ENCODE measurements around the gene NDUFC1. TPM values are rescaled to one million over a fixed set of nuclear protein-coding genes. Genes with fewer than 3 reads are reported as not detected.

NDUFC1 gene
- total and polyA plus RNA-seq, 2 experiments from 2014 or later, result 91.6 to 316 TPM

DNA sequence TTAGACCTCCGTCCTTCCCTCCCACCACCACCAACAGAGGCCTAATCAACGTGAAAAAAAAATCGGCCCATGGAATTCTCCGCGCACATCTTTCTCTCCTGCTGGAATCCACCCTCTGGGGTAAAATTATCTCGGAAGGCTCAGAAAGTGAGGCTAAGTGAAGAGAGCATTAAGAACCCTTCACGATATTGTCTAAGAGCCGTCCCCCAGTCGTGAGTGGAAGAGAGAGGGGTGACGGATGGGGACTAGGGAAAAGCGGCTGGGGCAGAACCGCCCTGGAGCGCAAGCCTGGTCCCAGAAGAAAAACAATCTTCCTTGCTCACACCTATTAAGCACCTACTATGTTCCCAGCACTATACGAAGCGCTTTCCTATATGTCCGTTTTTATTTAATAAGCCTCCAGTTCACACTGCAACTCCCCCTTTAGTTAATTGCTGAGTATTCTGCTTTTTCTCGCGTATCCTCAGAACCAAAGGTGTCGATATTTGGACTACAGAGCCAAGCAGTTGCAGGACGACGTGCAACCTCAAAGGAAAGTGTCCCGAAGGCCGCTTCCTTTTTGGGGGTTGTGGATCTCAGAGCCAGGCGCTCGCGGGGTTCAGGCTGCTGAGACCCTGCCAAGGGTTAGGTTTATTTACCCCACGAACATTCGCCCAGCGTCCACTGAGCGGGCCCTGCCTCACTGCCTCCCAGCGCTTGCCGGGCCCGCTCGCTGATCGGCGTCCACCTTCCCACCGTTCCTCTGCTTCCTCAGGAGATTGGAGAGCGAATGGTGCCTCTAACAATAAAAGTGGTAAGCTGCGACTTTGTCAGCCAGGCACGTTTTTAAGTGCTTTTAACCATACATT lies 23.1 kb downstream of the NDUFC1 start:
- Histone ChIP-seq H3K4me1 (ENCODE audit: low read depth) (no peaks in the 10 kb centered on the region), H3K36me3 (no peaks in the 10 kb centered on the region), H3K27me3 (peaks cover 50% of the 10 kb centered on the region), H3K27ac (no peak overlapping the region), H3K4me3 (peak overlapping the region; percentile 33), H3K9me3 (ENCODE audit: low read depth) (no peaks in the 10 kb centered on the region)
- DNase-seq (ENCODE audit: low read depth in 1 of 2, low spot score in 1 of 2), result no peak
- TF ChIP-seq, protein P1, sequence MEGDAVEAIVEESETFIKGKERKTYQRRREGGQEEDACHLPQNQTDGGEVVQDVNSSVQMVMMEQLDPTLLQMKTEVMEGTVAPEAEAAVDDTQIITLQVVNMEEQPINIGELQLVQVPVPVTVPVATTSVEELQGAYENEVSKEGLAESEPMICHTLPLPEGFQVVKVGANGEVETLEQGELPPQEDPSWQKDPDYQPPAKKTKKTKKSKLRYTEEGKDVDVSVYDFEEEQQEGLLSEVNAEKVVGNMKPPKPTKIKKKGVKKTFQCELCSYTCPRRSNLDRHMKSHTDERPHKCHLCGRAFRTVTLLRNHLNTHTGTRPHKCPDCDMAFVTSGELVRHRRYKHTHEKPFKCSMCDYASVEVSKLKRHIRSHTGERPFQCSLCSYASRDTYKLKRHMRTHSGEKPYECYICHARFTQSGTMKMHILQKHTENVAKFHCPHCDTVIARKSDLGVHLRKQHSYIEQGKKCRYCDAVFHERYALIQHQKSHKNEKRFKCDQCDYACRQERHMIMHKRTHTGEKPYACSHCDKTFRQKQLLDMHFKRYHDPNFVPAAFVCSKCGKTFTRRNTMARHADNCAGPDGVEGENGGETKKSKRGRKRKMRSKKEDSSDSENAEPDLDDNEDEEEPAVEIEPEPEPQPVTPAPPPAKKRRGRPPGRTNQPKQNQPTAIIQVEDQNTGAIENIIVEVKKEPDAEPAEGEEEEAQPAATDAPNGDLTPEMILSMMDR (IDR thresholded peaks at IDR 0.05; ENCODE audit: low read depth, low read length), result no peak

DNA sequence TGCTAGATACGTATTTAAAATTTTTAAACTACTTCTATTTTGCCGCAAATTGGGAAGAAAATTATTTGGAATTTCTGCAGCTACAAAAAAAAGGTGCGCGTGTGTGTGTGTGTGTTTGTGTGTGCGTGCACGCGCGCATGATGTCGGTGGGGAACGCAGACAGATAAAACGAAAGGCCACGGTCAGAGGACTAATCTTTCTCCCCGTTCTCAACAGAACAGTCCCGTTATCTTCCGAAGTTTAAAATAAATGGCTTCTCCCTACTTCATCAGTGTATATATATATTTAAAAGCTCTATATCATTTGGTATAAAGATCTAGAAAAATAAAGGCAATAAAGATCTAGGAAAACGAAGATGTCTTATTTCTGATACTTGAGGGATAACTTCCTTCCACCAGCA lies 23.8 kb downstream of the NDUFC1 start:
- TF ChIP-seq, protein P1 (IDR thresholded peaks at IDR 0.05; ENCODE audit: low read depth, low read length), result no peak
- Histone ChIP-seq H3K4me3 (no peak overlapping the region), H3K36me3 (no peaks in the 10 kb centered on the region), H3K27me3 (peaks cover 50% of the 10 kb centered on the region), H3K9me3 (ENCODE audit: low read depth) (no peaks in the 10 kb centered on the region), H3K27ac (no peak overlapping the region), H3K4me1 (ENCODE audit: low read depth) (no peaks in the 10 kb centered on the region)
- DNase-seq (ENCODE audit: low read depth in 1 of 2, low spot score in 1 of 2), result no peak

DNA sequence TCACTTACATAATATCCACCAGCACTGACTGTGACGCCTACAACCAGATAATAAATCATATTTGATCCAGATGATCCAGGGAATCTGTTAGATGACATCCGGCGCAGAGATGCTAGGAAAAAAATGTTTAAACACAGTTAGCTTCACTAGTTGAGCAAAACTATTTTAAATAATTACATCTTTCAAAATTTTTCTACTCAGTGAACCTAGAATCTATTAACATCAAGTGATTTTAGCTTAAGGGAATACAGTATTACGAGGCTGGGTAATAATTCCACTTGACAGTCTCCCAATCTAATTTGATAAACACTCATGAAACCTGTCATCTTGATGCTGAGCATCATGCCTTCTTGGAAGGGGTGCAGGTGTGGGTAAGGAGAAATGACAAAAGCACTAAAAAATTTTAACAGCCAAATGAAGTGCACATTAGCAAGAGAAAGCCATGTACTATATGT lies 27.0 kb downstream of the NDUFC1 start:
- Histone ChIP-seq H3K27me3 (peaks cover 49% of the 10 kb centered on the region), H3K4me1 (ENCODE audit: low read depth) (no peaks in the 10 kb centered on the region), H3K36me3 (no peaks in the 10 kb centered on the region), H3K9me3 (ENCODE audit: low read depth) (no peaks in the 10 kb centered on the region), H3K27ac (no peak overlapping the region), H3K4me3 (no peak overlapping the region)
- no peak for DNase-seq (ENCODE audit: low read depth in 1 of 2, low spot score in 1 of 2)
- TF ChIP-seq, protein P1 (IDR thresholded peaks at IDR 0.05; ENCODE audit: low read depth, low read length), result no peak

DNA sequence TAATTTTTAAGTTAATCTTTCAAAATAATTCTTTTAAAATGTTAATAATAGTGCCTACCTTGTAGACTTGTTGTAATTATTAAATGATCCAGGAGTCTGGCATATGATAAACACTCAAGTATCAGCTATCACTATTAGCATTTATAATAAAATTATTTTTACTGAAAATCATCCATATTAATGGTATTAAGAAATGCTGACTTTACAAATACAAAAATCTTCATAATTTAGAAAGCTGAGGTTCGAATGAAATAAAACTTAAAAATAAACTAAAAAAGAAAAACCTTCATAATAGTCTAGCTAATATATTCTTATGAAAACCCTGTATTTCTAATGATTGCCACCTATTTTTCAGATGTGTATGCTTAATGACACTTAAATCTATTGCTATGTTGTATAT lies 27.5 kb downstream of the NDUFC1 start:
- Histone ChIP-seq H3K27ac (no peak overlapping the region), H3K4me1 (ENCODE audit: low read depth) (no peaks in the 10 kb centered on the region), H3K9me3 (ENCODE audit: low read depth) (no peaks in the 10 kb centered on the region), H3K27me3 (peaks cover 44% of the 10 kb centered on the region), H3K36me3 (no peaks in the 10 kb centered on the region), H3K4me3 (no peak overlapping the region)
- TF ChIP-seq, protein P1 (IDR thresholded peaks at IDR 0.05; ENCODE audit: low read depth, low read length), result no peak
- no peak for DNase-seq (ENCODE audit: low read depth in 1 of 2, low spot score in 1 of 2)

DNA sequence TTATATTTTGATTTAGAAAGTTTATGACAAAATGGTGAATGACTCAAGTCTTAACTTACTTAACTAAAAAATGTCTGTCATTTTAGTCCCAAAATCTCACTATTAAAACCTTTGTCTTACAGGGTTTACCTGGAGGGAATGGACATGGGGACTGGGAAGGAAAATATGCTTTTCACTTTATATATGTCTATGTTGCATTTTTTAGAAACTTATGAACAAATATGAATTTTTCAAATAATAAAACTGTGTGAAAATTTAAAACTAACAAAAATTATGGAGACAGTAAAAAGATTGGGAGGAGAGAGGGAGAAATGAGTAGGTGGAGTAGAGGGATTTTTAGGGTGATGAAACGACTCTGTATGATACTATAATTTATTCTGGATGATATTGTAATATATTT lies 28.4 kb downstream of the NDUFC1 start:
- DNase-seq (ENCODE audit: low read depth in 1 of 2, low spot score in 1 of 2), result no peak
- H3K27ac ChIP-seq, result no peak overlapping the region
- no peaks in the 10 kb centered on the region for H3K4me1 ChIP-seq (ENCODE audit: low read depth)
- peaks cover 34% of the 10 kb centered on the region for H3K27me3 ChIP-seq
- TF ChIP-seq, protein P1 (IDR thresholded peaks at IDR 0.05; ENCODE audit: low read depth, low read length), result no peak
- no peaks in the 10 kb centered on the region for H3K36me3 ChIP-seq
- no peak overlapping the region for H3K4me3 ChIP-seq
- H3K9me3 ChIP-seq (ENCODE audit: low read depth), result no peaks in the 10 kb centered on the region
